CD4-positive, alpha-beta T cell treated with Interleukin-21 for 1 hour (primary cell): Measurements from ENCODE around the gene SMAD7.

Source experiments
- DNase-seq: peaks from one replicate; pipeline ENCODE4 v3.0.0-alpha.2; 2020

SMAD7 gene

GRCh38 chr18:48913201-48913600 is 37.6 kb downstream of the SMAD7 start:
- peak; percentile 75 for DNase-seq

DNA sequence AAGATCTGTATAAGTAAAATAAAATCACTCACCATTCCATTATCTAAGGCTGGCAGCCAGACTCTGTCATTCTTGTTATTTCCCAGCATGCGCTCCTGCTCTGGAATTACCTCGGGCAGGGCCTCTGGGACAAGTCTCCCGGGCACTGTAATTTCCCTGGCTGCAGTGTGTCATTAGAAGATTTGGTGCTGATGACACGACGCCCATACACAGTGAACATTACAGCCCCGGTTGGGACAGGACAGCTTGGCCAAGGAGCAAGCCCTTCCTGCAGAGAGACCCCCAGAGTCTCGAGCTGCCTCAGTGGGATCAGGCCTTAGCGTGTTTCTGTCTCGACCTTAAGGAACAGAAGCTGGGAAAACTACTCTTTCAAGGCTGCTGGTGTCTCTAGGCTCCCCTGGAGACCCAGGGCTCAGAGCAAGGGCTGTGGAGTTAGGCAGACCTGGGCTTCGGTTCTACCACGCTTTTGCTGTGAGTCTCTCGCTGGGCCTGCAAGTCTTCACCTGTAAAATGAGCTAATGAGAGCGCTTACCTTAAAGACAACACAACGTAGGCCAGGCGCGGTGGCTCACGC is 39.7 kb downstream of the SMAD7 start:
- no peak for DNase-seq

DNA sequence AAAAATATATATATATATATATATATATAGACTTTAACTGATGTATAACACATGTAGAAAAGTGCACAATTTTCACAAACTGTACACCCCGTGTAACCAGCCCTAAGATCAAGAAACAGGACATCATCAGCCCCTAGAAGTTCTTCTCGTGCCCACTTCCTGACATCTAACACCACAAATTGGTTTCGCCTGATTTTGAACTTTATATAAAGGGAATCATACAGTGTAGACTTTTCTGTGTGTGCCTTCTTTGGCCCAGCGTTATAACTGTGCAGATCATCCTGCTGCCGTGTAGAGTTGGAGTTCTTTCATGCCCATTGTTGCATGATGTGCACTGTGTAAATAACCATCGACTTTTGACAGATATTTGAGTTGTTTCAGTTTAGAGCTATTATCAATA is 41.0 kb downstream of the SMAD7 start:
- no peak for DNase-seq

DNA sequence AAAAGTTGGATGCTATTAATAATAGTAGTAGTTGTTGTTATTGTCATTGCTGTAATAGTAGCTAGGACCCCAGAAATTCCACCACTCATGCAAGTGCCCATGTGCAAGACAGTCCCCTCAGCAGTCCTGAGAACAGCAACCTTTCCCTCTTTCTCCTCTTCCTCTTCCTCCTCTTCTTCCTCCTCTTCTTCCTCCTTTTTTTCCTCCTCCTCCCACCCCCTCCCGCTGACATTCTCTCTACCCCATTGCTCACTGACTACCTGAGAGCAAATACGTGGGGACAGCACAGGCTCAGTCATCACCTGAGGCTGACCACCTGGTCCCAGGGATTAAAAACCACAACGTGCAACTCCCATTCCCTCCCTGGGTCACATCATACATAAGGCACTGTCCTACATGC is 41.8 kb downstream of the SMAD7 start:
- no peak for DNase-seq

- DNase-seq = no peak
Measured at GRCh38 chr18:48905513-48905912, 45.3 kb downstream of the SMAD7 start.

GRCh38 chr18:48904847-48905394 is 45.8 kb downstream of the SMAD7 start:
- DNase-seq = no peak

DNA sequence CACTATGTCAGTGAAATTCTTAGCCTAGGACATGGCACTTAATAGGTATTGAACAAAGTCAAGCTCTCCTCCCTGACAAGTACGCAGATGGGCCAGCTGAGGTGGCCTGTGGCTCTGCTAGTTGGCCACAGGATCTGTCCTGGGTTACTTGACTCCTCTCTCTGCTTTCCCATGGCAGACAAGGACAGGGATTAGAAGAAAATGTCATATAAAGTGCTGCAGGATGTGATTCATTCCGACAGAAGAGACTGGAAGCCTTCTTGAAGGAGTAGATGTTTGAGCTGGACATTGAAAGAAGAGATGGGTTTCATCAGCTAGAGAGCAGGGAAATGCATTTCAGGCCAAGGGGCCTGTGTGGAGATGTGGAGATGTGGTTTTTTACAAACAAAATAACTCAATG is 46.7 kb downstream of the SMAD7 start:
- DNase-seq = no peak

GRCh38 chr18:48902856-48903601 is 47.7 kb downstream of the SMAD7 start:
- no peak for DNase-seq

- DNase-seq = no peak
Measured at GRCh38 chr18:48902023-48902855, 48.5 kb downstream of the SMAD7 start.

DNA sequence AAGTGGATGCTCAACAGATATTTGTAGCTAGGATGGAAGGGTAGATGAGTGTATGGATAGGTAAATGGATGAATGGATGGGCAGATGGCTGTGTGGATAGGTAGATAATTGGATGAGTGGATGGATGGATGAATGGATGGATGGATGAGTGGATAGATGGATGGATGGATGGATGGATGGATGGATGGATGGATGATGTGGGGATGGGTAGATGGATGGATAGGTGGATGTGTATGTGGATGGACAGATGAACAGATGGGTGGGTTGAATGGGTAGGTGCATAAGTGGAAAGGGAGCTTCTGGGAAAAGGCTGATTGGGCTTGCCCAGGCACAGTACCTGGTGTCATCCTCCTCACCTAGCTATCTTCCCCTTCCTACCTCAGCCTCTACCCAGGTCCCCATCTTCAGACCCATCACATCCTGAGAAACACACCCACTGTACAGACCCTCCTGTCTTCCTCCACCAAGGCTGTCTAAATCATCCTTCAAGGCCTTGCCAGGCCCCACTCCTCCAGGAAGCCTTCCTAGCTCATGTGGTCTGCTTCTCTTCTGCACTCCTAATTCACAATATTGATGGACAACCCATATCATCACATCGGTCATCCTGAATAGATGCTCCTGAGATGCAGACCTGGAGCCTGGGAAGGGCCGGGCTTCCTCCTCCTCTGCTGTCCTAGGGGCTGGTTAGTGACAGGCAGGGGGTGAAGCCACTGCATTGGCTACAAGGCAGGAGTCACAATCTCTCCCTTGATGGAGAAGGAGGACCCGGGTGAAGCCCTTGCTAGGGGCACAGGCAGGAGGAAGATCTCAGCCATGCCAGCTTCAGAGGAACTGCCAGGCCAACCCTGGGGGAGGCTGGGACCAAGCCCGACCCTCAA is 49.4 kb downstream of the SMAD7 start:
- no peak for DNase-seq

- DNase-seq = no peak
Measured at GRCh38 chr18:48900469-48900868, 50.3 kb downstream of the SMAD7 start.

GRCh38 chr18:48899558-48900174 is 51.1 kb downstream of the SMAD7 start:
- DNase-seq = no peak

DNA sequence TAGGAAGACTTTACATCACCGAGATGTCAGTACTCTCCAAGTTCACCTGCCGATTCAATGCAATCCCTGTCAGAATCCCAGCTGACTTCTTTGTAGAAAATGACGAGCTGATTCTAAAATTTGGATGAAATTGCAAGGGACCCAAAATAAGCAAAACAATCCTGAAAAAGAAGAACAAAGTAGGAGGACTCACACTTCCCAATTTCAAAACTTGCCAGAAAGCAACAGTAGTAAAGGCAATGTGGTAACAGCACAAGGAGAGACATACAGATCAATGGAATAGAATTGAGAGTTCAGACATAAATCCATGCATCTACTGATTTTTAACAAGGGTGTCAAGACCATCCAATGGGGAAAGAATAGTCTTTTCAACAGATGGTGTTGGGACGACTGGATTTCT is 52.2 kb downstream of the SMAD7 start:
- DNase-seq = no peak

DNA sequence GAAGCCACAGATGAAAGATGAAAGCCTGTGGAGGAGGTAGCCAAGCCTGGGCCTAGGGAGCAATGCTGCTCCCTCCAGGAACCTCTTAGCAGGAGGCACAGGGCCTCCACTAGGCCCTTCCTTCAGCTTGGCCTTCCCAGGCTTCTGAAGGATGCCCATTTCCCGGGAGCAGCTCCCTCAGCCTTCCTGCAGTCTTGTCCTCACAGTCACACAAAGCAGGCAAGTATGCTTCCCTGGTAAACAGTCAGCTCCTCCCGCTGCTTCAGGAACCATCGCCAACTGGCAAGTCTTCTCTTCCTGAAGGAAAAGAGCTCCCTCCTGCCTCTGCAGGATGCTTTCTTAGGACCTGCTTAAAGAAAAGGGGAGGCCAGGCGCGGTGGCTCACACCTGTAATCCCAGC is 53.2 kb downstream of the SMAD7 start:
- no peak for DNase-seq

DNA sequence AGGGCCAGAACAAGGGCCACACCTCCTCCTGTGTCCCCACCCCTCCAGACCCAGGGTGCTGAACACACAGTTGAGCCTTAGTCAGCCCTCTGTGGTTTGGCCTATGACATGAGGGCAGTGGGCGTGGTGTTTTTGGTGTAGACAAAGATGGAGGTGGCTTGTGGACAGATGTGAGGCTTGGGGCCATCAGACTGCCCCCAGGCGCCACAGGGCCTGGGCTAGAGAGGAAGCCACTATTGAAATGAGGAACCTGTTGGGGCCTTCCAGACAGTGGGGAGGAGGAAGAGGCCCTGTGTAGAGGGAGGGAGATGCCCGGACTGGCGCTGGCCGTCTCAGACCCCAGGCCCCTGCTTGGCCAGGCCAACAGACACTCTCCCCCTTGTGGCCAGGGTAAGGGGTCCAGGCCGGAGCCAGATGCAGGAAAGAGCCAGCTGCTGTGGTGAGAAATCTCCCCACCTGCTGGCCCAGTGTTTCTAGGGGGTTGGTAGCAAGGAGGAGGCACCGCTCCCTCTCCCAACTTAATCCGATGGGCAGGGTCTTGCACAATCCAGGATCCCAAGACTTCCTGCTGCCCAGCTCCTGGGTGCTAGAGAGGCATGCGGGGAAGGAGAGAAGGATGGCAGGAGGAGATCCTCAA is 53.8 kb downstream of the SMAD7 start:
- DNase-seq = peak; percentile 47

DNA sequence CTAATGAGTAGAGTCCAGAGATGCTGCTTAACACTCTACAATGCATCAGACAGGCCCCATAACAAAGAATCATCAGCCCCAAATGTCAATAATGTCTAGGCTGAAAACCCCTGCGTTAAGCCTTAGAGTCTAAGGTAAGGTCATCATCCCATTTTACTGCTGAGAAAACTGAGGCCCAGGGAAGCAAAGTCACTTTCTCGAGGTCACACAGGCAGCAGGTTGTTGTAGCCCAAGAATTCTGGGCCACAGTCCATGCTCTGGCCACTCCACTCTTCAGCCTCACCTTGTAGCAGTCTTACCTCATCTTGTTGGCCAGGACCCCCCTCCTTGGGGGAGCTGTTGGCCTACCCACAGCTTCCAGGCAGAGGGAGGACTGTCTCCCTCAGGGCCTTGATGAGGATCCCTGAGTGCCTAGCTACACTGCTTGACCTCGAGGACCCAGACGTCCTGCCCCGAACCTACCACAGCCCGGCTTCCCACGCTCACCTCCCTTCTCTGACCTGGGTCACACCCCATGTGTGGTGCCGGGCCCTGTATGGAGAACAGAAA is 54.4 kb downstream of the SMAD7 start:
- DNase-seq = no peak

GRCh38 chr18:48894799-48895346 is 55.9 kb downstream of the SMAD7 start:
- no peak for DNase-seq

GRCh38 chr18:48893608-48894600 is 56.9 kb downstream of the SMAD7 start:
- no peak for DNase-seq

DNA sequence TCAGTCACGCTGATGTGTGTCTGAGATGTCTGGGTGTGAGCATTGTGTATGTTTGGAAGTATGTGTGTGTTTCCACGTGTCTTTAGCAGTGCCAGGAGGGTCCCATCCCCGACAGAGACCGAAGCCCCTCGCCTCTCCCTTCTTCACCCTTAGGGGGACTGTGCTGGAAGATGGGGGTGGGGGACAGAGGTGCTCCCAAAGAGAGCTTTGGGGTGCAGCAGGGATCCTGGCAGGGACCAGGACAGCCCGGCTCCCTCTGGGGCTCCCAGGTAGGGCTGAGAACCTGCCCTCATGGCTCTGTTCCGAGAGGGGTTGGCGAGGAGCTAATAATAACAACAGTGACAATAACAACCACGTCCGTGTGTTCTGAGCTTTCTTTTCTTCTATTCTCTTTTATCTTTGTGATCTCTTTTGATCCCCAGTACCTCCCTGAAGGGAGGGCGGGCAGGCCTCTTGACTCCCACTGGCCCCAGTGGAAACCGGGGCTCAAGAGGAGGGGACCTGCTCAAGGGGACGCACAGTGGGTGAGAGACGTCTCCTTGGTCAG is 57.6 kb downstream of the SMAD7 start:
- no peak for DNase-seq
